ENCODE data around the gene JAG1.

The JAG1 gene

GRCh38 chr20:10634683-10635411 lies 39.0 kb downstream of the JAG1 start:
- H3K27ac ChIP-seq (ENCODE audit: low read depth, low read length), result no peak overlapping the region
- no peaks in the 10 kb centered on the region for H4K20me1 ChIP-seq (ENCODE audit: low read depth, low read length)
- no peaks in the 10 kb centered on the region for H3F3A ChIP-seq (ENCODE audit: insufficient read depth)
- no peaks in the 10 kb centered on the region for H3K27me3 ChIP-seq (ENCODE audit: low read length)
- H3K4me3 ChIP-seq (ENCODE audit: insufficient read depth, low read length, poor library complexity, severe bottlenecking), result no peak overlapping the region
- no peaks in the 10 kb centered on the region for H3K9me2 ChIP-seq (replicated peaks; ENCODE audit: insufficient read depth, low read length)
- H3K36me3 ChIP-seq (ENCODE audit: low read length), result no peaks in the 10 kb centered on the region
- no peaks in the 10 kb centered on the region for H3K9me3 ChIP-seq (ENCODE audit: insufficient read depth, low read length)
- no peak overlapping the region for H2AFZ ChIP-seq (ENCODE audit: low read depth, low read length, severe bottlenecking)
- H3K9ac ChIP-seq (ENCODE audit: low read length), result no peak overlapping the region
- no peaks in the 10 kb centered on the region for H3K79me2 ChIP-seq (ENCODE audit: insufficient read depth, low read length)
- no peak for TF ChIP-seq EZH2phosphoT487 (conservative IDR thresholded peaks at IDR 0.05; ENCODE audit: low read length)
- no peak for TF ChIP-seq CTCF (IDR thresholded peaks at IDR 0.05; ENCODE audit: insufficient read depth, low read length, poor library complexity, severe bottlenecking)
- no peak overlapping the region for H3K4me2 ChIP-seq (ENCODE audit: low read depth, low read length, poor library complexity, severe bottlenecking)

- TF ChIP-seq CTCF (IDR thresholded peaks at IDR 0.05; ENCODE audit: insufficient read depth, low read length, poor library complexity, severe bottlenecking) (no peak), EZH2phosphoT487 (conservative IDR thresholded peaks at IDR 0.05; ENCODE audit: low read length) (no peak)
- Histone ChIP-seq H3K79me2 (ENCODE audit: insufficient read depth, low read length) (no peaks in the 10 kb centered on the region), H3F3A (ENCODE audit: insufficient read depth) (no peaks in the 10 kb centered on the region), H4K20me1 (ENCODE audit: low read depth, low read length) (no peaks in the 10 kb centered on the region), H3K9me2 (replicated peaks; ENCODE audit: insufficient read depth, low read length) (no peaks in the 10 kb centered on the region), H3K27ac (ENCODE audit: low read depth, low read length) (no peak overlapping the region), H3K4me2 (ENCODE audit: low read depth, low read length, poor library complexity, severe bottlenecking) (no peak overlapping the region), H3K9me3 (ENCODE audit: insufficient read depth, low read length) (no peaks in the 10 kb centered on the region), H3K9ac (ENCODE audit: low read length) (no peak overlapping the region), H2AFZ (ENCODE audit: low read depth, low read length, severe bottlenecking) (no peak overlapping the region), H3K36me3 (ENCODE audit: low read length) (no peaks in the 10 kb centered on the region), H3K27me3 (ENCODE audit: low read length) (no peaks in the 10 kb centered on the region), H3K4me3 (ENCODE audit: insufficient read depth, low read length, poor library complexity, severe bottlenecking) (no peak overlapping the region)
These were observed 39.6 kb downstream of the JAG1 start for GRCh38 chr20:10634211-10634610.

- Histone ChIP-seq H4K20me1 (ENCODE audit: low read depth, low read length) (no peaks in the 10 kb centered on the region), H3K79me2 (ENCODE audit: insufficient read depth, low read length) (no peaks in the 10 kb centered on the region), H3K27me3 (ENCODE audit: low read length) (no peaks in the 10 kb centered on the region), H3F3A (ENCODE audit: insufficient read depth) (no peaks in the 10 kb centered on the region), H3K9ac (ENCODE audit: low read length) (no peak overlapping the region), H3K4me2 (ENCODE audit: low read depth, low read length, poor library complexity, severe bottlenecking) (no peak overlapping the region), H3K9me3 (ENCODE audit: insufficient read depth, low read length) (no peaks in the 10 kb centered on the region), H3K36me3 (ENCODE audit: low read length) (no peaks in the 10 kb centered on the region), H3K27ac (ENCODE audit: low read depth, low read length) (no peak overlapping the region), H3K4me3 (ENCODE audit: insufficient read depth, low read length, poor library complexity, severe bottlenecking) (no peak overlapping the region), H2AFZ (ENCODE audit: low read depth, low read length, severe bottlenecking) (no peak overlapping the region), H3K9me2 (replicated peaks; ENCODE audit: insufficient read depth, low read length) (no peaks in the 10 kb centered on the region)
- TF ChIP-seq CTCF (IDR thresholded peaks at IDR 0.05; ENCODE audit: insufficient read depth, low read length, poor library complexity, severe bottlenecking) (no peak), EZH2phosphoT487 (conservative IDR thresholded peaks at IDR 0.05; ENCODE audit: low read length) (no peak)
These were observed 40.1 kb downstream of the JAG1 start for GRCh38 chr20:10633718-10634117.

All from SU-DHL-6 (cell line).